Measurements from ENCODE around the gene KRTAP9-7.
"Not testable (repeated sequence)": the region's sequence is repeated elsewhere in the genome, so short reads cannot be mapped to it uniquely, and the experiment has no call there.

KRTAP9-7 gene

DNA sequence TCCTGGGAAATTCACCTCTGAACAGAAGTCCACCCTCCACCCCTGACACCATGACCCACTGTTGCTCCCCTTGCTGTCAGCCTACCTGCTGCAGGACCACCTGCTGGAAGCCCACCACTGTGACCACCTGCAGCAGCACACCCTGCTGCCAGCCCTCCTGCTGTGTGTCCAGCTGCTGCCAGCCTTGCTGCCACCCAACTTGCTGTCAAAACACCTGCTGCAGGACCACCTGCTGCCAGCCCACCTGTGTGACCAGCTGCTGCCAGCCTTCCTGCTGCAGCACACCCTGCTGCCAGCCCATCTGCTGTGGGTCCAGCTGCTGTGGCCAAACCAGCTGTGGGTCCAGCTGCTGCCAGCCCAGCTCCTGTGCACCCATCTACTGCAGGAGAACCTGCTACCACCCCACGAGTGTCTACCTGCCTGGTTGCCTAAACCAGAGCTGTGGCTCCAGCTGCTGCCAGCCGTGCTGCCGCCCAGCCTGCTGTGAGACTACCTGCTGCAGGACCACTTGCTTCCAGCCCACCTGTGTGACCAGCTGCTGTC, at the start of gene KRTAP9-7:
Gene KRTAP9-7 (plus strand): TSS at position 51 of the 543 bp plus-strand sequence. CDS start 0 bp downstream, at position 51.
- DNase-seq, result not testable (repeated sequence)

DNA sequence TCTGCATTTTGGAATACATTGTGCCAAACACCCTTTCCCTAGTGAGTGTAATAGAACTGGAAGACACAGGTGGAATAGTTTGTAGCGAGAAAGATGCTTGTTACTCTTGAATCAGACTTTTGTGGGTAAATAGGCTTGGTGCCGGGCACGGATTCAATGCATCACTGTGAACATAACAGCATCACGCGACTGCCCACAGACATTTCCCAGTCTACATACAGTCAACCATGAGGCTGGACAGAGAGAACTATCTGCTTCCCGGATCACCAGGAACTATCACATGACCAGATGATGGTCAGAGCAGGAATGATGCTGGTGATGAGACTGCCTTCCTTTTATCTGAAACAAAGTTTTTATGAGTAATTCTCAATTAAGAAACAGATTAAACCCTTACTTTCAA, 49.4 kb upstream of the KRTAP9-7 start:
- DNase-seq, result no peak

DNA sequence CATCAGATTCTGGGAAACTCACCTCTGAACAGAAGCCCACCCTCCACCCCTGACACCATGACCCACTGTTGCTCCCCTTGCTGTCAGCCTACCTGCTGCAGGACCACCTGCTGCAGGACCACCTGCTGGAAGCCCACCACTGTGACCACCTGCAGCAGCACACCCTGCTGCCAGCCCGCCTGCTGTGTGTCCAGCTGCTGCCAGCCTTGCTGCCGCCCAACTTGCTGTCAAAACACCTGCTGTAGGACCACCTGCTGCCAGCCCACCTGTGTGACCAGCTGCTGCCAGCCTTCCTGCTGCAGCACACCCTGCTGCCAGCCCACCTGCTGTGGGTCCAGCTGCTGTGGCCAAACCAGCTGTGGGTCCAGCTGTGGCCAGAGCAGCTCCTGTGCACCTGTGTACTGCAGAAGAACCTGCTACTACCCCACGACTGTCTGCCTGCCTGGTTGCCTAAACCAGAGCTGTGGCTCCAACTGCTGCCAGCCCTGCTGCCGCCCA, 48.9 kb upstream of the KRTAP9-7 start, which contains the start of gene KRTAP9-2:
Gene KRTAP9-2 (plus strand): TSS at position 51 of the 498 bp plus-strand sequence. CDS start 7 bp downstream, at position 58.
- DNase-seq, result not testable (repeated sequence)

GRCh38 chr17:41230094-41230493, 45.4 kb upstream of the KRTAP9-7 start:
- DNase-seq, result no peak

- DNase-seq, result no peak
Measured at GRCh38 chr17:41231731-41232130, 43.8 kb upstream of the KRTAP9-7 start.

GRCh38 chr17:41232399-41233105, 42.9 kb upstream of the KRTAP9-7 start, which contains the start of gene KRTAP9-3:
TSS of gene KRTAP9-3 (plus strand) at chr17:41232449. CDS start at chr17:41232502, 53 bp downstream.
- not testable (repeated sequence) for DNase-seq

GRCh38 chr17:41237116-41237515, 38.4 kb upstream of the KRTAP9-7 start:
- DNase-seq, result not testable (repeated sequence)

DNA sequence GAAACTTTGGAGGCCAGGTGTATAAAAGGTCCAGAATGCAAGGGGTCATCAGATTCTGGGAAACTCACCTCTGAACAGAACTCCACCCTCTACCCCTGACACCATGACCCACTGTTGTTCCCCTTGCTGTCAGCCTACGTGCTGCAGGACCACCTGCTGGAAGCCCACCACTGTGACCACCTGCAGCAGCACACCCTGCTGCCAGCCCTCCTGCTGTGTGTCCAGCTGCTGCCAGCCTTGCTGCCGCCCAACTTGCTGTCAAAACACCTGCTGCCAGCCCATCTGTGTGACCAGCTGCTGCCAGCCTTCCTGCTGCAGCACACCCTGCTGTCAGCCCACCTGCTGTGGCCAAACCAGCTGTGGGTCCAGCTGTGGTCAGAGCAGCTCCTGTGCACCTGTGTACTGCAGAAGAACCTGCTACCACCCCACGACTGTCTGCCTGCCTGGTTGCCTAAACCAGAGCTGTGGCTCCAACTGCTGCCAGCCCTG, 37.5 kb upstream of the KRTAP9-7 start, which contains the start of gene KRTAP9-8:
Gene KRTAP9-8 (plus strand): TSS at position 51 of the 489 bp plus-strand sequence. CDS start 53 bp downstream, at position 104.
- not testable (repeated sequence) for DNase-seq

- not testable (repeated sequence) for DNase-seq
Measured at GRCh38 chr17:41246995-41247787, 28.3 kb upstream of the KRTAP9-7 start.

DNA sequence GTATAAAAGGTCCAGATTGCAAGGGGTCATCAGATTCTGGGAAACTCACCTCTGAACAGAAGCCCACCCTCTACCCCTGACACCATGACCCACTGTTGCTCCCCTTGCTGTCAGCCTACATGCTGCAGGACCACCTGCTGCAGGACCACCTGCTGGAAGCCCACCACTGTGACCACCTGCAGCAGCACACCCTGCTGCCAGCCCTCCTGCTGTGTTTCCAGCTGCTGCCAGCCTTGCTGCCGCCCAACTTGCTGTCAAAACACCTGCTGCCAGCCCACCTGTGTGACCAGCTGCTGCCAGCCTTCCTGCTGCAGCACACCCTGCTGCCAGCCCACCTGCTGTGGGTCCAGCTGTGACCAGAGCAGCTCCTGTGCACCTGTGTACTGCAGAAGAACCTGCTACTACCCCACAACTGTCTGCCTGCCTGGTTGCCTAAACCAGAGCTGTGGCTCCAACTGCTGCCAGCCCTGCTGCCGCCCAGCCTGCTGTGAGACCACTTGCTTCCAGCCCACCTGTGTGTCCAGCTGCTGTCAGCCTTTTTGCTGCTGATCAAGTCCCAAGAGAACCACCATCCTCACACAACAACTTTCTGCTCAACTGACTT, 25.8 kb upstream of the KRTAP9-7 start, which contains the start of gene KRTAP9-4:
Gene KRTAP9-4 (plus strand): TSS at position 51 of the 604 bp plus-strand sequence. CDS start 34 bp downstream, at position 85.
- DNase-seq, result not testable (repeated sequence)

DNA sequence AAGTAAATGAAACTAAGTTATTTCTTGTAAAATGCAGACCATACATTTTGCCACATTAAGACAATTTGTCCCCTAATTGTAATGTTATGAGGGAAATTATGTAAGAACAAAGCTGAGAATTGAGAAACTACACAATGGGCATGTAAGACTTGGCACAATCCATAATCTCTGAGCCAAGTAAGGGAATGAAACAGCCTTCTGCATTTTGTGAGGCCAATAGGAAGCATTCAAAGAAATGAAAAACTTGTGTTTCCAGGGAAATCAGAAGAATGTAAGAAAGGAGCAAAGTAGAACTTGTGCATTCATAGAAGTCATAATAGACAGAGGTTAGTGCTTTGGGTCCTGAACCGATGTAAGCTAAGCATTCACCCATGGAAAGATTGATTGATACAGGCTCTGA, 24.2 kb upstream of the KRTAP9-7 start:
- DNase-seq, result no peak

GRCh38 chr17:41254861-41255260, 20.6 kb upstream of the KRTAP9-7 start:
- DNase-seq, result no peak

- DNase-seq, result not testable (repeated sequence)
Measured at GRCh38 chr17:41255381-41256290, 19.9 kb upstream of the KRTAP9-7 start, which contains the start of gene KRTAP9-9. TSS of gene KRTAP9-9 (plus strand) at chr17:41255384.

- DNase-seq, result no peak
Measured at GRCh38 chr17:41256291-41256685, 19.2 kb upstream of the KRTAP9-7 start.

- no peak for DNase-seq
Measured at GRCh38 chr17:41258406-41258805, 17.1 kb upstream of the KRTAP9-7 start.

DNA sequence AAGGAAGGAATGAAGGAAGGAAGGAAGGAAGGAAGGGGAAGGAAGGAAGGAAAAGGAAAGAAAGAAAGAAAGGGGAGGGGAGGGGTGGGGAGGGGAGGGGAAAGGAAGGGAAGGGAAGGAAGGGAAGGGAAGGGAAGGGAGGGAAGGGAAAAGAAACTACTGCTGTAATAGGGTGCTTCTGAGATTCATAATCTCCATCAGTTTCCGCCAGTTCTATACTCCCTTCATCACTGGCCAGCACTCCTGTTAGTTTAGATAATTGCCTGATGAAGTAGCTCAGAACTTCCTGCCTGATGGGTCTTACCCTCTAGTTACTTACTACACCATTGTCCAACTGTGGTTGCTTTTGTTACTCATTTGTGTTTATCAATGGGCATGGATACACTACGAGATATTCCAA, 12.3 kb upstream of the KRTAP9-7 start:
- no peak for DNase-seq

DNA sequence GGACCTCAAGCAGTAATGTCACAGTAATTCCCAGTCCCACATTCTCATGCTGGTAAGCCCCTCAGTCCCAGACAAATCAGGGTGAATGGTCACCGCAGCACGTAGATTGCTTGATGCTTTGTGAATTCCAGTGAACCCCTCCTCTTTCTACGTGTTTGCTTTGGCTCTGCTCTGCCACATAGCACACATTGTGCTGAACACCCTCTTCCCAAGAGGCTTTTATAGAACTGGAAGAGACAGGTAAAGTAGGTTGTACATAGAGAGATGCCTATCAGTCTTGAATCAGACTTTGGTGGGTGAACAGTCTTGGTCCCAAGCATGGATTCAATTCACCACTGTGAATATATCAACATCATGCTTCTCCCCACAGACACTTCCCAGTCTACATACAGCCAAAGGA, 10.9 kb upstream of the KRTAP9-7 start:
- no peak for DNase-seq

GRCh38 chr17:41265078-41265477, 10.4 kb upstream of the KRTAP9-7 start, which contains the start of gene KRTAP9-6:
TSS of gene KRTAP9-6 (plus strand) at chr17:41265378. CDS start at chr17:41265378, 0 bp downstream.
- no peak for DNase-seq

DNA sequence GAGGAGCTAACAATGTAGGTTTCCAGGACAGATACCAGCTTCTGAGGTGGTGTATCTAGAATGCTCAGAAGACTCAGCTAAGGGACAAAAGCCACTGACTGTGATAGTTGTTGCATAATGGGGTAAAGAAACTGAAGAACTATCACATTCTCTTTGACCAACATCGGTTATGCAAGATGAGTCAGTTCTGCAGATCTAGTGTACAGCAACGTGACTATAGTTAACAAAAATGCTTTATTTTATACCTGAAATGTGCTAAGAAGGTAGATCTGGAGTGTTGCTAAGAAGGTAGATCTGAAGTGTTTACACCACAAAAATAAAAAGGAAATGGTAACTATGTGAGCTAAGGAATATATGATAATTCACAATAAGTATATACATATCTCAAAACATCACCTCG, 7.8 kb upstream of the KRTAP9-7 start:
- no peak for DNase-seq

GRCh38 chr17:41271323-41271722, 4.2 kb upstream of the KRTAP9-7 start:
- not testable (repeated sequence) for DNase-seq

GRCh38 chr17:41271858-41272257, 3.6 kb upstream of the KRTAP9-7 start:
- no peak for DNase-seq

Measured in NCI-H1105 treated with DMSO at 0.1 percent for 48 hours (cell line).